CD4-positive, alpha-beta T cell (primary cell): ENCODE data around the gene HEATR1. TPM values are rescaled to one million over a fixed set of nuclear protein-coding genes. Genes with fewer than 3 reads are reported as not detected.

ENCODE experiments used
- ATAC-seq: fragments of 200-7000 bp; cut with Tn5 transposase; one replicate; pipeline ENCODE4 v1.10.0; 2022; ENCODE audit warnings: mild to moderate bottlenecking; ENCODE audit not compliant: poor library complexity
- CTCF ChIA-PET: fragments of 350-600 bp; sonication (Branson Sonifier 250); formaldehyde crosslinking; loops from one replicate; lab custom pipeline; 2021; ENCODE audit warnings: antibody characterized with exemption, inconsistent platforms; lab: Charles Lee
- POLR2A ChIA-PET: fragments of 350-600 bp; sonication (Branson Sonifier 250); formaldehyde crosslinking; loops from one replicate; lab custom pipeline; 2021; ENCODE audit warnings: antibody characterized with exemption, inconsistent platforms; lab: Charles Lee
- DNase-seq, 14 experiments: peaks; one replicate each; pipeline ENCODE4 v3.0.0-alpha.2; 2013 to 2020; ENCODE audit warnings: mixed read lengths in 2 of 14
- H3K27ac ChIP-seq, 2 donors: one replicate each; pipeline versions ENCODE4 v1.5.1 to v1.7.0; 2013; ENCODE audit warnings: low read length in 2 of 2, low read depth in 1 of 2, mild to moderate bottlenecking in 1 of 2
- H3K27me3 ChIP-seq, 2 experiments: 1 replicate in 1 of 2; 2 replicates in 1 of 2; pipeline versions ENCODE4 v1.6.1 to v1.7.0; 2013; ENCODE audit warnings: low read length in 2 of 2, control low read depth in 1 of 2, mild to moderate bottlenecking in 1 of 2, moderate library complexity in 1 of 2; ENCODE audit not compliant: insufficient read depth in 2 of 2, control insufficient read depth in 1 of 2
- H3K36me3 ChIP-seq: one replicate; pipeline ENCODE4 v1.6.1; 2013; ENCODE audit warnings: low read length, control low read depth; ENCODE audit not compliant: insufficient read depth
- H3K4me1 ChIP-seq: one replicate; pipeline ENCODE4 v1.6.1; 2013; ENCODE audit warnings: low read length, control low read depth; ENCODE audit not compliant: insufficient read depth
- H3K4me3 ChIP-seq: one replicate; pipeline ENCODE4 v1.5.1; 2013; ENCODE audit warnings: mild to moderate bottlenecking, low read length, moderate library complexity
- H3K9me3 ChIP-seq, 2 experiments: 1 replicate in 1 of 2; 2 replicates in 1 of 2; pipeline versions ENCODE4 v1.6.1 to v1.7.0; 2013; ENCODE audit warnings: low read length in 2 of 2, mild to moderate bottlenecking in 2 of 2, control low read depth in 1 of 2, moderate library complexity in 1 of 2; ENCODE audit not compliant: control insufficient read depth in 1 of 2, insufficient read depth in 1 of 2
- H3K27ac Mint-ChIP-seq: one replicate; pipeline ENCODE4 v1.8.0; 2020; ENCODE audit warnings: mixed read lengths
- H3K27me3 Mint-ChIP-seq: one replicate; pipeline ENCODE4 v1.8.0; 2021; ENCODE audit warnings: mixed read lengths
- H3K36me3 Mint-ChIP-seq: one replicate; pipeline ENCODE4 v1.8.0; 2021; ENCODE audit warnings: low read depth, mixed read lengths
- H3K4me1 Mint-ChIP-seq: one replicate; pipeline ENCODE4 v1.8.0; 2021; ENCODE audit warnings: low read depth, mixed read lengths
- H3K4me3 Mint-ChIP-seq: one replicate; pipeline ENCODE4 v1.8.0; 2020; ENCODE audit warnings: mild to moderate bottlenecking, mixed read lengths
- H3K9me3 Mint-ChIP-seq: one replicate; pipeline ENCODE4 v1.8.0; 2020; ENCODE audit warnings: mixed read lengths
- intact Hi-C, 2 experiments: fragments of 100-400 bp; cut with DNase I in 1 of 2; cut with micrococcal nuclease in 1 of 2; formaldehyde crosslinking; loops; one replicate each; pipeline versions ENCODE4 v1.15.1 to v1.9.0; 2023 to 2025; cut with DNase I, micrococcal nuclease
- total RNA-seq, 174 experiments: library from RNA in 2 of 174; stranded (reverse) in 2 of 174; gene quantifications; one replicate each; pipeline ENCODE4 v1.2.3 and lab custom pipeline; 2021 to 2026
- TF ChIP-seq, protein P1 (sequence below): fragments of 200-600 bp; IDR thresholded peaks from one replicate; pipeline ENCODE4 v1.8.0; 2022; ENCODE audit warnings: antibody characterized with exemption, mild to moderate bottlenecking

The HEATR1 gene
- total RNA-seq, 2 experiments from 2014 or later: 34.9 to 37.5 TPM

GRCh38 chr1:236558846-236559245 lies 45.5 kb downstream of the HEATR1 start:
- Mint-ChIP-seq H3K36me3 (peaks cover 94% of the 10 kb centered on the region), H3K4me3 (no peak overlapping the region), H3K9me3 (no peaks in the 10 kb centered on the region), H3K27me3 (no peaks in the 10 kb centered on the region), H3K4me1 (no peaks in the 10 kb centered on the region), H3K27ac (no peak overlapping the region)
- Histone ChIP-seq H3K4me3 (no peak overlapping the region), H3K36me3 (peaks cover 83% of the 10 kb centered on the region), H3K4me1 (no peaks in the 10 kb centered on the region), H3K27me3 (no peaks in the 10 kb centered on the region), H3K27ac (no peak overlapping the region), H3K9me3 (no peaks in the 10 kb centered on the region)
- DNase-seq (no peak), ATAC-seq (no peak)
- ChIA-PET POLR2A (no interaction called here), CTCF (interaction anchor here (1.8 kb wide), 1 partner anchor 10 kb away, joined by 4 read pairs; no protein-coding TSS in a partner anchor)
- TF ChIP-seq, protein P1, sequence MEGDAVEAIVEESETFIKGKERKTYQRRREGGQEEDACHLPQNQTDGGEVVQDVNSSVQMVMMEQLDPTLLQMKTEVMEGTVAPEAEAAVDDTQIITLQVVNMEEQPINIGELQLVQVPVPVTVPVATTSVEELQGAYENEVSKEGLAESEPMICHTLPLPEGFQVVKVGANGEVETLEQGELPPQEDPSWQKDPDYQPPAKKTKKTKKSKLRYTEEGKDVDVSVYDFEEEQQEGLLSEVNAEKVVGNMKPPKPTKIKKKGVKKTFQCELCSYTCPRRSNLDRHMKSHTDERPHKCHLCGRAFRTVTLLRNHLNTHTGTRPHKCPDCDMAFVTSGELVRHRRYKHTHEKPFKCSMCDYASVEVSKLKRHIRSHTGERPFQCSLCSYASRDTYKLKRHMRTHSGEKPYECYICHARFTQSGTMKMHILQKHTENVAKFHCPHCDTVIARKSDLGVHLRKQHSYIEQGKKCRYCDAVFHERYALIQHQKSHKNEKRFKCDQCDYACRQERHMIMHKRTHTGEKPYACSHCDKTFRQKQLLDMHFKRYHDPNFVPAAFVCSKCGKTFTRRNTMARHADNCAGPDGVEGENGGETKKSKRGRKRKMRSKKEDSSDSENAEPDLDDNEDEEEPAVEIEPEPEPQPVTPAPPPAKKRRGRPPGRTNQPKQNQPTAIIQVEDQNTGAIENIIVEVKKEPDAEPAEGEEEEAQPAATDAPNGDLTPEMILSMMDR: no peak
- intact Hi-C loops: loop anchor here in 1 of 2 experiments (5.0 kb wide), 1 partner anchor 33 kb away; no protein-coding TSS in a partner anchor

DNA sequence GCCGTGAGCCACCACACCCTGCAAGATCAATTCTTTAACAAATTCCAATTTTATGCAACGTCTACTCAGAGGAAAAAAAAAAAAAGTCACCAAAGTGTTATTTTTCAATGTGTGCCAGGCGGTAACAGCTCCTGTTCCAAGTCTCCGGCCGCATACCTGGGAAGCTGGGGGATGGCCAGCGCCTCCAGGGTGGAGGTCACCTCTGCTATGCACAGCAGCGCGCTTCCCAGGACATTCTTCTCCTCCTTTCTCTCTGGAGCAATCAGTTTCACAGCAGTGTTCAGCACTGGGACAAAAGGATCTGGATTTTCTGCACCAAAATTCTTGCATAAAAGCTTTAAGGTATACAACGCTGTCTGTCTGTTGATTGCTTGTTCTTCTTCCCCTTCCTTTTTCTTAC lies 46.2 kb downstream of the HEATR1 start:
- no peaks in the 10 kb centered on the region for H3K27me3 ChIP-seq
- H3K9me3 Mint-ChIP-seq: no peaks in the 10 kb centered on the region
- no peak overlapping the region for H3K4me3 ChIP-seq
- ChIA-PET CTCF (no interaction called here), POLR2A (no interaction called here)
- no peaks in the 10 kb centered on the region for H3K4me1 ChIP-seq
- peaks cover 95% of the 10 kb centered on the region for H3K36me3 Mint-ChIP-seq
- intact Hi-C loops: loop anchor here in 1 of 2 experiments (5.0 kb wide), 1 partner anchor 34 kb away; no protein-coding TSS in a partner anchor
- H3K36me3 ChIP-seq: peaks cover 85% of the 10 kb centered on the region
- no peak for DNase-seq
- TF ChIP-seq, protein P1: no peak
- H3K4me1 Mint-ChIP-seq: no peaks in the 10 kb centered on the region
- no peaks in the 10 kb centered on the region for H3K27me3 Mint-ChIP-seq
- H3K27ac ChIP-seq: no peak overlapping the region
- no peak for ATAC-seq
- H3K4me3 Mint-ChIP-seq: no peak overlapping the region
- no peak overlapping the region for H3K27ac Mint-ChIP-seq
- H3K9me3 ChIP-seq: no peaks in the 10 kb centered on the region

DNA sequence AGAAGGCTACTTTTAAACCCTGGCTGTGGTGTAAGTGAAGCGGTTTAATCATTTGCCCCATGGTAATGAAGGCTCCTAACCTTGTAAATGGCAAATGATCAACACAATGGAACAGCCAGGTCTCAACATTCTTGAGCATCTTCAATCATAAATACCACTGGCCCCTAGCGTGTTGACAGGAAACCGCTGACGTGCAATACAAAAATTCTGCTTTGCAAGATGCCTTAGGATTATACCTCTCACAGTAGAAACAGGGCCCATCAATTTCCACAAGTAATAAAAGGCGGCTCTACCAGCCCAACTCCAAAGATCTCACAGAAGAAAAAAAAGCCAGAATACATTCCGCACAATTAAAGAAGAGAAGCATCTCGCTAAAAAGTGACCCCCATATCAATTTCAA lies 47.7 kb downstream of the HEATR1 start:
- ChIA-PET CTCF (no interaction called here), POLR2A (no interaction called here)
- TF ChIP-seq, protein P1: no peak
- ATAC-seq: no peak
- H3K4me1 ChIP-seq: no peaks in the 10 kb centered on the region
- Mint-ChIP-seq H3K27me3 (no peaks in the 10 kb centered on the region), H3K36me3 (peaks cover 96% of the 10 kb centered on the region), H3K4me1 (no peaks in the 10 kb centered on the region), H3K27ac (no peak overlapping the region), H3K4me3 (no peak overlapping the region), H3K9me3 (no peaks in the 10 kb centered on the region)
- peaks cover 91% of the 10 kb centered on the region for H3K36me3 ChIP-seq
- no peak overlapping the region for H3K4me3 ChIP-seq
- intact Hi-C loops: loop anchor here in 1 of 2 experiments (5.0 kb wide), 1 partner anchor 36 kb away; no protein-coding TSS in a partner anchor
- DNase-seq: no peak
- H3K9me3 ChIP-seq: no peaks in the 10 kb centered on the region
- no peak overlapping the region for H3K27ac ChIP-seq
- H3K27me3 ChIP-seq: no peaks in the 10 kb centered on the region
